Activated T-cell treated with anti-CD3 and anti-CD28 coated beads, Interleukin-2, amount 50 U/mL, for 24 hours (primary cell): ENCODE measurements around the gene HDAC4.

Experiments used
- DNase-seq: peaks from one replicate; pipeline ENCODE4 v3.0.0-alpha.2; 2020
- H3K27ac Mint-ChIP-seq: 2 replicates; pipeline ENCODE4 v1.8.0; 2020; ENCODE audit warnings: mild to moderate bottlenecking, mixed read lengths
- H3K27me3 Mint-ChIP-seq: 2 replicates; pipeline ENCODE4 v1.8.0; 2020; ENCODE audit warnings: mixed read lengths
- H3K36me3 Mint-ChIP-seq: 2 replicates; pipeline ENCODE4 v1.8.0; 2020; ENCODE audit warnings: low read depth, mixed read lengths
- H3K4me1 Mint-ChIP-seq: 2 replicates; pipeline ENCODE4 v1.8.0; 2020; ENCODE audit warnings: low read depth, mixed read lengths
- H3K4me3 Mint-ChIP-seq: 2 replicates; pipeline ENCODE4 v1.8.0; 2020; ENCODE audit warnings: mild to moderate bottlenecking, moderate library complexity, mixed read lengths
- H3K9me3 Mint-ChIP-seq: 2 replicates; pipeline ENCODE4 v1.8.0; 2020; ENCODE audit warnings: mixed read lengths

Gene HDAC4

DNA sequence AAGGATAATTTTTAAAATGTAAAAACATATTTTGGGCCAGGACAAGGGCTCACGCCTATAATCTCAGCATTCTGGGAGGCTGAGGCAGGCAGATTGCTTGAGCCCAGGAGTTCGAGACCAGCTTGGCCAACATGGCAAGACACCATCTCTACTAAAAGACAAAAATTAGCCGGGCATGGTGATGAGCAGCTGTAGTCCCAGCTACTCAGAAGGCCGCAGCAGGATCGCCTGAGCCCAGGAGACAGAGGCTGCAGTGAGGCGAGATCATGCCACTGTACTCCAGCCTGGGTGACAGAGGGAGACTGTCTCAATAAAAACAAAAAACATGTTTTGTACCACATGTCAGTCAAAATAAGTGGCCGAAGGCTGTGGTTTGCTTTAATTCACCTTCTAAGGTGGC, 122.5 kb downstream of the HDAC4 start:
- no peak overlapping the region for H3K27ac Mint-ChIP-seq
- no peak overlapping the region for H3K4me3 Mint-ChIP-seq
- H3K4me1 Mint-ChIP-seq: peaks cover 52% of the 10 kb centered on the region
- H3K36me3 Mint-ChIP-seq: peaks cover 8% of the 10 kb centered on the region
- DNase-seq: peak; percentile 27
- H3K9me3 Mint-ChIP-seq: no peaks in the 10 kb centered on the region
- peaks cover 7% of the 10 kb centered on the region for H3K27me3 Mint-ChIP-seq

DNA sequence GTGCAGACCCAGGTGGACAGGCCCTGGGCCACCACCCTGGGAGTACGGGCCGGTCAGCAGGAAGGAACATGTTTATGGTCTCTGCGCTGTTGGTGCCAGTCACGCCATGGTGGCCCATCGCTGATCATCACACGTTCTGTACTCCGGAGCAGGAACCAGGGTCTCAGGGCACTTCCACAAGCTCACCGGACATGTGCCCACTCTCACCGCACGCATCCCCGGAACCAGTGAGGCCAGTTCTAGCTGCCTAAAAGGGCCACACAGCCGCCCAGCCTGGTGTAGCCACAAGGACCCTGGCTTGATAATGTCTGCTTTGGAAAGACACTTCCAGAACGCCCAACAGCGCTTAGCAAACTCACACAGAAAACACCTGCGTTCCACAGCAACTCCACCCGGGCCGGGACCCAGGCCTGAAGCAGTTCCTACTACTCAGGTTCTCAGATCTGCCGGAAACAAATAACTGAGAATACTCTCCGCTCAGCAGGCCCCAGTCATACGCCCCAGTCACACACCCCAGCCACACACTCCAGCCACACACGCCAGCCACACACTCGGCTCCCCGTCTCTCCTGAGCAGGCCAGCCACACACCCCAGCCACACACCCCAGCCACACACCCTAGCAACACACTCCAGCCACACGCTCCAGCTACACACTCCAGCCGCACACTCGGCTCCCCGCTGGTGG, 123.3 kb downstream of the HDAC4 start:
- H3K36me3 Mint-ChIP-seq: peaks cover 6% of the 10 kb centered on the region
- H3K4me1 Mint-ChIP-seq: peaks cover 59% of the 10 kb centered on the region
- peak; percentile 33 for DNase-seq
- H3K27ac Mint-ChIP-seq: peak overlapping the region; percentile 61
- H3K9me3 Mint-ChIP-seq: no peaks in the 10 kb centered on the region
- H3K27me3 Mint-ChIP-seq: peaks cover 13% of the 10 kb centered on the region
- H3K4me3 Mint-ChIP-seq: no peak overlapping the region

DNA sequence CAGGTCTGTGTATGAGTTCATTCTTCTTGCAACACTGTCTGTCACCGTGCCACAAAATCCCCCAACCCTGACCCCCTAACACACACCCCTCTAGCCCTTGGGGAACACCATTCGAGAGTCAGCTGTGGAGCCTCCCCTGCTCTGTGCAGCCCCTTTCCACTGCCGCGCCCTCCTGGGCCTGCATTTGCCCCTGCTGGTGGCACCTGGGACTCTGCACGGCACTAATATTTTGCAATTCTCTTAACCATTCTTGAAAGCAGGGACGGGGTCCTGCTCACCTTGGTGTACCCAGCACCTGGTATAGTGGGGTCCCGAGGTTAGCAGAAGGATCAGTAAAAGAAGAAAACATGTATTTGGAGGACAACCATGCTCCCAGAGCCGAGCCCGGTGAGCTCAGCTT, 124.0 kb downstream of the HDAC4 start:
- peaks cover 15% of the 10 kb centered on the region for H3K27me3 Mint-ChIP-seq

DNA sequence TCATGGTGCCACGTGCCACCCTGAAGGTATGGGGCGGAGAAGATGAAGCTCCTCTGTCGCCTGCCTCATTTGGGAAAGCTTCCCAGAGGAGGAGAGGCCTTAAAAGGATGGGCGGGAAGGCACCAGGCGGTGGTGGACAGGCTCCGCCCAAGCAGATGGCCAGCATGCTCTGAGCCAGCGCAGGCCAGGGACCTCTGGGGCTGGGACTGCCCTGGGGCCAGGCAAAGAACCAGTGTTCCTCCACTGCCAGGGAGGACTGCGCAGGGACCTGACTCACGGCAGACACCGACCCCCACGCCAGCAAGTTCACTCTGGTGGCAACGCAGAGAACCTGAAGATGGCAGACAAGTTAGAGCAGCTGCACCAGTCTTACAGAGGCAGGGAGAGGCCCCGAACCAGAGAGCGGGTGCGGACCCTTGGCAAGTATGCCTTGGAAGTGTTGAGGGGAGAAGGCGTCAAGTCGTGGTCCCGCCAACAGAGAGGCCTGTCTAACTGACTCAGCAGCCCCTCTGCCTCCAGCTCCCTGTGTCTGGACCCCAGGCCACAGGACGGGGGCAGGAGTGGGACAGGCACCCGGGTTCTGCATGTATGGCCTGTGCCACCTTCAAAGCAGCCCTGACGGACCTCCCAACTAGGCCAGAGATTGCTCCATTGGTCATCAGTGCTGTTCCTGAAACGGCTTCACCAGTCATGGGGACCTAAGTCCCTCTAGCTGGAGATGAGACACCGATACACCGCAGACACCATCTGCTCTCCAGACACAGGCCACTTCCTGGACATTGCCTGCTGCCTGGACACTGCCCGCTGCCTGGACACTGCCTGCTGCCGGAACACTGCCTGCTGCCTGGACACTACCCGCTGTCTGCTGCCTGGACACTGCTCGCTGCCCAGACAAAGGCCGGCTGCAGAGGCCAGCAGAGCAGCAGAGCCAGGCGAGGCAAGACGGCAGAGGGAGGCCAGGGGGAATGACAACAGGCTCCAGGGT, 124.7 kb downstream of the HDAC4 start:
- Mint-ChIP-seq H3K36me3 (peaks cover 12% of the 10 kb centered on the region), H3K4me3 (no peak overlapping the region), H3K9me3 (no peaks in the 10 kb centered on the region), H3K27me3 (peaks cover 20% of the 10 kb centered on the region), H3K27ac (peak overlapping the region; percentile 81), H3K4me1 (peaks cover 68% of the 10 kb centered on the region)
- DNase-seq: peak; percentile 46

More for the DNA sequence above, 124.0 kb downstream of the HDAC4 start:
- H3K4me1 Mint-ChIP-seq: peaks cover 65% of the 10 kb centered on the region
- H3K36me3 Mint-ChIP-seq: peaks cover 6% of the 10 kb centered on the region
- DNase-seq: no peak
- H3K9me3 Mint-ChIP-seq: no peaks in the 10 kb centered on the region
- H3K27ac Mint-ChIP-seq: no peak overlapping the region
- no peak overlapping the region for H3K4me3 Mint-ChIP-seq

DNA sequence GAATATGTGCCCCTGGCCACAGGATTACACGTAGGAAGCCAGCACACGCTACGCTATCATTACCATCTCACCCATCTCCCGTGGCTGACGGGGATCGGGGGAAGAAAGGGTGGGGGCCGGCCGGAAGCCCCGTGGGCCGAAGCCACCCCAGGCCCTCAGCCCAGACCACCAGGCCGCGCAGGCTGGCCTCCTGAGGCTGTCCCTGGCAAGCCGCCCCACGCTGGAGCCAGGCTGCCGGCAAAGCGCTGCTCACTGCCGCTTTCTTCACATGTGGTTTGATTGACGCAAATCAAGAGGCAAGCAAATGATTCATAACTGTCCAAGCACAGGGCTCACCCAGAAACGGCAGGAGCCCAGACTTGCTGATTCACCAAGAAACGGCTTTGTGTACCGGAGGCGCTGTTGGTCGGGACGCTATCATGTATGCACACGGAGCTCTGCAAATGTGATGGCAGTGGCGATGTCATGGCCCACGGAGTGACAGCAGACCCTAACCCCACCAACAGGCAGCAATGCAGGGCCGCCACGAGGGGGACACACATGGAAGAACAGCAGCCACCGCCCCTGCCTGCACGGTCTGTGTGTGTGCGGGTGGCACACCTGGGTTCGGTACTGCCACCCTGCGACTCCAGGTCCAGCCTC, 125.7 kb downstream of the HDAC4 start:
- Mint-ChIP-seq H3K27ac (peak overlapping the region; percentile 82), H3K4me3 (peak overlapping the region; percentile 63), H3K9me3 (no peaks in the 10 kb centered on the region), H3K4me1 (peaks cover 72% of the 10 kb centered on the region), H3K27me3 (peaks cover 24% of the 10 kb centered on the region), H3K36me3 (peaks cover 14% of the 10 kb centered on the region)
- peak; percentile 81 for DNase-seq

DNA sequence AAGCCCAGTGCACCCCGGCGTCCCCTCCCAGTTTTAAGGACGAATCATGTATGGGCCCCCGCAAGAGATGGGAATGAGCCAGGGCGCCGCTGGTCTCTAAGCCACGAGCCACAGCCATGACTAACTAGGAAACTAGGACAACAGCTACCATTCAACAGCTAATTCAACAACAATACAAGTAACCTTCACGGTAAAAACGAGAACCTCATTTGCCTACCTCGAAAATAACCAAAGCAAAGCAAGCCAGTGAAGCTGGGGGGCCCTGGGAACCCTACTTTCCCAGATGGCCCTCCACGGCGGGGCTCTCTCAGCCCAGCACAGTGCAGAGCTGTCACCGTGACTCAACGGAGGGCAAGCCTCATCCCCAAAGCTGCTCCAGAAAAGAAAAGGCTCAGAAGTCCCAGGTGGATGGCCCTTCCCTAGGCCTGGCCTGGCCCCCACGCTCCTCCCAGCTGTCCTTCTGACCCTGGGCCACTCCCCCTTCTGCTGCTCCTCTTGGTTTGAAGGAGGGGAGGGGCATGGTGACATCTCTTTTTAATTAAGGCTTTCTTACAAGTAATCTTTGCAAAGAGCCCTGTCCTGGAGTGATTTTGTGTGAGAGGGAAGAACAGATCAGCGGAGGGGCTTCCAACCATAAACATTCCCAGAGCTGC, 126.3 kb downstream of the HDAC4 start:
- H3K9me3 Mint-ChIP-seq: no peaks in the 10 kb centered on the region
- peak overlapping the region; percentile 82 for H3K27ac Mint-ChIP-seq
- peaks cover 30% of the 10 kb centered on the region for H3K27me3 Mint-ChIP-seq

DNA sequence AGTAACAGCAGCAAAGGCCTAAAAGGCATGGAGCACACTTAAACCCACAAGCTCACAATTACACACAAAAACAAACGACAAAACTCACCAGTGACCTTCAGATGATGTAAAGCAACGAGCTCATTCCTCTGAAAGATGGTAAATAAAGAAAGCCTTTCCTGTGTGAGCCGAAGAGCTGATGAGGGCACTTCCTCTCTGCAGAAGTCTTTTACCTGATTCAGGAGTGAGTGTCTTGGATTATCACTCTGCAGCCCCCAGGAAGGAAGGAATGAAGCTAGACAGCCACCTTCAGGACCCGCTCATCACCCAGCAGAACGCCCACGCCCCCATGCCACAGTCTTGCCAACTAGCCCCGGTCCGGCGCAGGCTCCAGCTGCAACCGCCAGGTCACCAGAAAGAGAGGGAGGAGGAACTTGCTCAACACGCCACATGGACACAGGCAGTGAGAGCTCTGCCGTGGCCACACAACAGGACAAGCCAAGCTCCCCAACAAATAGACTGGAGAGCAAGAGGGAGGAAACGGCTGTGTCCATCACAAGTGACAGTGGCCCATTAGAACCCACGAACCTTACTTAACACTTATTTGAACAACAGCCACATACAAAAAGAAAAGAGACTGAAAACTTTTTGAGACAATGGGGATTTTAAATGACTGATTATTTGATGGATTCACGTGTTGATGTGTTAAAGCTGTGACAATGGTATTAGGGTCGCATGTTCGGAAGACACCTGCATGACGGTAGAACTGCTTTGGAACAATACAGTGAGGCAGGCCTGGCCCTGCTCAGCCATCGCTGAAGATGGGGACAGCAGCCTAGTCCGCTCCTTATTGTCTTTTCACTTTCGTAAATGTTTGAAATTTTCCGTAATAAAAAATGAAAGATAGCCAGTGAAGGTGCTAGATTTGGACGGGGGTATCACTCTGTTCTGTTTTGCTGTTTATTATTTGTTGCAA, 127.3 kb downstream of the HDAC4 start:
- H3K4me3 Mint-ChIP-seq: no peak overlapping the region
- peak overlapping the region; percentile 38 for H3K27ac Mint-ChIP-seq
- H3K9me3 Mint-ChIP-seq: no peaks in the 10 kb centered on the region
- peaks cover 10% of the 10 kb centered on the region for H3K36me3 Mint-ChIP-seq
- peak; percentile 33 for DNase-seq
- H3K27me3 Mint-ChIP-seq: peaks cover 23% of the 10 kb centered on the region
- peaks cover 79% of the 10 kb centered on the region for H3K4me1 Mint-ChIP-seq

More for the DNA sequence above, 126.3 kb downstream of the HDAC4 start:
- Mint-ChIP-seq H3K4me3 (peak overlapping the region; percentile 63), H3K4me1 (peaks cover 79% of the 10 kb centered on the region), H3K36me3 (peaks cover 10% of the 10 kb centered on the region)
- peak; percentile 56 for DNase-seq

DNA sequence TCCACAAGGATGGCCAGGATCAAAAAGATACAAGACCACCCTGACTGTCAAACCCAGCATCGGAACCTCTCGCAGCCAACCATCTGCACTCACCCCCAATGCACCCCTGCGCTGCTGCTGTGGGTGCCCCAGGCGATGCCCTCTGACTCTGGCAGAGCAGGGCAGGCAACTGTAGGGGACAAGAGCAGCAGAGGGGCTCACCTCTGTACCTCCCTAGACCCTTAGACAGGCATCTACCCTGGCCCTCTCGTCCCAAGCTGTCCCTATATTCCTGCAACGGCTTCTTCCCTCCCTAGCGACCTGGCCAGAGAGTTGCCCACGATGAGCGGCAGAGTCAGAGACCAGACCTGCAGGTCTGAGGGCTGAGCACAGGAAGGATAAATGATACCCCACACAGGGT, 128.2 kb downstream of the HDAC4 start:
- Mint-ChIP-seq H3K27ac (no peak overlapping the region), H3K27me3 (peaks cover 23% of the 10 kb centered on the region), H3K4me1 (peaks cover 83% of the 10 kb centered on the region)

DNA sequence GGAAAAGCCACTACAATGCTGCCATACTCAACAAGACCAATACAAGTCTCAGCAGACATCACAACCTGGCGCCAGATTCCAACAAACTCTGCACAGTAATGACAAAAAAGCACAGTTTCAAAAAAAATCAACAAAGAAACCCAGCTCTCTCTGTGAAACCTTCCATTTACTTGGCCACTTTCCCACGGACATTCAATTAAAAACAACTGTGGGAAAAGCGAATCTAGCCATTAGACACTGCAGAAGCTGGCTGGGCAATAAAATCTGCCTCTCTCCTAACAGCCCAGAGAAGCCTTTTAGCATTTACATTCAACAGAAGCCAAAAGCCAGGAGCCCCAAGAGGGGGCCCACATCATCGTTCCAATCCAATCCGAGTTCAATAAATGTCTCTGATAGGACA, 128.9 kb downstream of the HDAC4 start:
- peaks cover 23% of the 10 kb centered on the region for H3K27me3 Mint-ChIP-seq
- DNase-seq: no peak
- H3K4me1 Mint-ChIP-seq: peaks cover 87% of the 10 kb centered on the region
- H3K9me3 Mint-ChIP-seq: no peaks in the 10 kb centered on the region
- H3K27ac Mint-ChIP-seq: no peak overlapping the region
- H3K4me3 Mint-ChIP-seq: no peak overlapping the region
- H3K36me3 Mint-ChIP-seq: peaks cover 10% of the 10 kb centered on the region

More for the DNA sequence above, 128.2 kb downstream of the HDAC4 start:
- Mint-ChIP-seq H3K36me3 (peaks cover 10% of the 10 kb centered on the region), H3K9me3 (no peaks in the 10 kb centered on the region), H3K4me3 (no peak overlapping the region)
- no peak for DNase-seq

DNA sequence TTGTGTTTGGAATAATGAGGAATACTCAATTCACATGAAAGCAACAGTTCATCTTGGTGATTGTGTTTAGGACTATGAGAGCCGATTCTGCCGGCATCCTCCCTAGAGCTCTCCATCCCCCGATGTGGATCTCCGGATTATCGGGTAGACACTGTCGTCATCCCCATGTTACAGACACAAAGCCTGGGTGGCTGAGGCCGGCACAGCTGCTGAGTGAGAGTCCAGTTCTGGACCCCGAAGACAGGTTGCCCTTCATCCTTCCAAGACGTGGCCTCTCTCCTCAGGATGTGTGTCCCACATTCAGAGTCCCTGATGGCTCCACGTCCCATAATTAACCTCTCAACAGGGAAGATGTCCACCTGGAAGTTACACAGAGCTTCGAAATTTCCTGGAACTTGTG, 129.3 kb downstream of the HDAC4 start:
- Mint-ChIP-seq H3K27me3 (peaks cover 23% of the 10 kb centered on the region), H3K27ac (no peak overlapping the region), H3K4me3 (no peak overlapping the region), H3K36me3 (peaks cover 10% of the 10 kb centered on the region), H3K4me1 (peaks cover 88% of the 10 kb centered on the region), H3K9me3 (no peaks in the 10 kb centered on the region)
- peak; percentile 29 for DNase-seq

DNA sequence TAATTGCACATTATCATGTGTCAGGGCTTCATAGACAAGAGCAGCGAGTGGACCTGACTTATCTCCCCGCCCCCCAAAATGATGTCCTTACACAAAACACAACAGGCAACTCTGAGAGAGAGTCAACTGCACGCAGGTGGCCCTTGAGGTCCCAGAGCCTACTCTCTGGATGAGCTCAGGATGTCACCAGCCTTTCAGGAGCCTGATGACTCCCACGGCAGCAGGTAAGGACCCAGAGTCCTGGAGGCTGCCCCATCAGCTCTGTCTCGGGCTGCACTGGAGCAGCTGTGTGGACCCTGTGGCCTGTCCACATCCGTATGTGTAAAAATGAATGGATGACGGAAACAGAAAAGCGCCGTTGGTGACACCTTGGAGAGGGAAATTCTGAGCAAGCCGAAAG, 130.9 kb downstream of the HDAC4 start:
- H3K9me3 Mint-ChIP-seq: no peaks in the 10 kb centered on the region
- DNase-seq: peak; percentile 33
- peaks cover 23% of the 10 kb centered on the region for H3K27me3 Mint-ChIP-seq
- no peak overlapping the region for H3K27ac Mint-ChIP-seq
- H3K36me3 Mint-ChIP-seq: peaks cover 7% of the 10 kb centered on the region
- no peak overlapping the region for H3K4me3 Mint-ChIP-seq
- peaks cover 90% of the 10 kb centered on the region for H3K4me1 Mint-ChIP-seq

DNA sequence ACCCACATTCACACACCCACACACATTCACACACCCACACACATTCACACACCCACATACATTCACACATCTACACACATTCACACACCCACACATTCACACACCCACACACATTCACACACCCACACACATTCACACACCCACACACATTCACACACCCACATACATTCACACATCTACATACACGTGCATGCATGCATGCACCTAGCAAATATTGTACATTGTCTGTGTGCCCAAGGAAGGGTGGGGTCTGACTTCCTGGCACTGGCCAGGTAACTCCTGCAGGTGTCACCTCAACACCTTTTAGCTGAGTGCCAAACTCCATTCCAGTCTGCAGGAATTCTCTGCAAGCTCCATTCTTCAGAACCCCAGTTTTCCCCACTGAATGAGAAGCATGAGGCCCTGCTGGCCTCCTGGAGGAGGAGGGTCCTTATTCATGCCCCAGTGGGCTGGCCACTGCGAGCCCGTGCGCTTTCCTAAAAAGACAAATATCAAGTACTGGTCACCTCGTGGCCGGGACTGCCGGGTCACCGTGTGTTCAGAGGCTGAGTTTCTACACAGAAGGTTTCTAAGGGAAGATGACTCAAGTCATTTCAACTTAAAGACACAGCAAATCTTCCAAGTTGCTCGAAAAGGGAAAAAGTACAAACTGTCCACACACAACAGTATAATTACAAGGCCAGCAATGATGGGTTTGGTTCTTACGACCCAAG, 131.5 kb downstream of the HDAC4 start:
- Mint-ChIP-seq H3K27ac (peak overlapping the region; percentile 70), H3K4me3 (no peak overlapping the region), H3K9me3 (no peaks in the 10 kb centered on the region), H3K36me3 (peaks cover 7% of the 10 kb centered on the region), H3K27me3 (peaks cover 23% of the 10 kb centered on the region), H3K4me1 (peaks cover 90% of the 10 kb centered on the region)
- peak; percentile 34 for DNase-seq

DNA sequence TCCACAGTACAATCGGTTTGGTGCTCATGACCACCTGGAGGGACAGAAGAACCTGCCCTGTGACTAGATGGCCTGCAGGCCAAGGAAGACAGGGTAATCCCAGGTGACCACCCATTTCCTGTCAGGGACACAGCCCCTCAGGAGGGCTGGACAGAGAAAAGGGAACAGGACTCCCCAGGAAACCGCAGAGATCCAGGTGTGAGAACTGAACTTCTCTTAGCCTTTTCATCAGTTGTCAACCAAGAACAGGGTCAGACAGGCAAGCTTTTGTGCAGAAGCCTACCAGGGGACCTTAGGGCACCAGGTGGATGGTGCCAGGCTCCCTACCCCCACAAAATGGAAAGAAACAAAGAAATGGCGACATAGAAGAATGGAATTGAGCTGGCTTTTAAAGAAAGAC, 132.3 kb downstream of the HDAC4 start:
- peak; percentile 34 for DNase-seq
- peaks cover 23% of the 10 kb centered on the region for H3K27me3 Mint-ChIP-seq
- H3K36me3 Mint-ChIP-seq: peaks cover 7% of the 10 kb centered on the region
- no peaks in the 10 kb centered on the region for H3K9me3 Mint-ChIP-seq
- no peak overlapping the region for H3K27ac Mint-ChIP-seq
- H3K4me1 Mint-ChIP-seq: peaks cover 90% of the 10 kb centered on the region
- no peak overlapping the region for H3K4me3 Mint-ChIP-seq
